Lung (tissue), 12 donors: ENCODE measurements around the gene DACT2. TPM values are rescaled to one million over a fixed set of nuclear protein-coding genes. Genes with fewer than 3 reads are reported as not detected.

Source experiments
- ATAC-seq: fragments of 200-7000 bp; cut with Tn5 transposase; one replicate; pipeline ENCODE4 v1.9.1; 2020; ENCODE audit warnings: moderate number of reproducible peaks; ENCODE audit not compliant: insufficient read depth, low FRiP score
- DNase-seq, 3 donors: peaks; one replicate each; pipeline ENCODE4 v3.0.0-alpha.2; 2013 to 2017
- H3K27ac ChIP-seq, 2 donors: one replicate each; pipeline ENCODE4 v1.5.1; 2013; ENCODE audit warnings: mild to moderate bottlenecking in 2 of 2, moderate library complexity in 2 of 2, control low read depth in 1 of 2, inconsistent platforms in 1 of 2, low read depth in 1 of 2, low read length in 1 of 2
- H3K27me3 ChIP-seq, 3 donors: one replicate each; pipeline ENCODE4 v1.5.1; 2013; ENCODE audit warnings: low read length in 2 of 3; ENCODE audit not compliant: control insufficient read depth in 3 of 3, insufficient read depth in 3 of 3
- H3K36me3 ChIP-seq, 4 donors: one replicate each; pipeline ENCODE4 v1.5.1; 2013; ENCODE audit warnings: low read length in 4 of 4, mild to moderate bottlenecking in 1 of 4, moderate library complexity in 1 of 4; ENCODE audit not compliant: control insufficient read depth in 4 of 4, insufficient read depth in 4 of 4
- H3K4me1 ChIP-seq, 5 donors: one replicate each; pipeline ENCODE4 v1.5.1; 2013; ENCODE audit warnings: low read length in 5 of 5, mild to moderate bottlenecking in 2 of 5, moderate library complexity in 1 of 5; ENCODE audit not compliant: control insufficient read depth in 5 of 5, insufficient read depth in 5 of 5
- H3K4me3 ChIP-seq: one replicate; pipeline ENCODE4 v1.5.1; 2013; ENCODE audit warnings: mild to moderate bottlenecking, control low read depth, moderate library complexity
- H3K9ac ChIP-seq, 2 donors: one replicate each; pipeline ENCODE4 v1.5.1; 2013; ENCODE audit warnings: low read length in 2 of 2, control low read depth in 1 of 2; ENCODE audit not compliant: insufficient read depth in 1 of 2
- H3K9me3 ChIP-seq, 4 donors: one replicate each; pipeline ENCODE4 v1.5.1; 2013; ENCODE audit warnings: low read length in 3 of 4, mild to moderate bottlenecking in 1 of 4, moderate library complexity in 1 of 4; ENCODE audit not compliant: control insufficient read depth in 4 of 4, insufficient read depth in 3 of 4
- CTCF ChIP-seq: IDR thresholded peaks from 2 replicates; pipeline ENCODE4 v1.5.1; 2012; ENCODE audit warnings: mild to moderate bottlenecking; ENCODE audit errors: control extremely low read depth, extremely low read depth
- WGBS, 2 donors: extraction: QIAGEN DNeasy Blood & Tissue Kit; methylation state at CpG; one replicate each; pipeline ENCODE4 v1.1.7; 2013; 5-methylcytosine and 5-hydroxymethylcytosine counted together
- polyA plus RNA-seq, 2 donors: library from polyadenylated mRNA; stranded (reverse); fragments of 200-250 nt; gene quantifications; one replicate each; pipeline ENCODE4 v1.2.1, GENCODE V29; 2013
- total RNA-seq, 2 donors: library from RNA; depleted of rRNA in 1 of 2; stranded (reverse); fragments of >200 nt in 1 of 2; gene quantifications; one replicate each; pipeline ENCODE4 v1.2.1, GENCODE V29; 2014 to 2021
- donor health status: control.
- donor health status: control.
- donor health status: Bipolar disorder and iron deficiency.
- donor health status: healthy.
- donor health status: DM: yes; HTN: yes; CAD: no.

The DACT2 gene
- total and polyA plus RNA-seq, 4 donors: 0.30 to 2.6 (median 1.7) TPM

- ATAC-seq: no peak
- Histone ChIP-seq H3K4me1 (peaks cover 0 to 31% (median 0%) of the 10 kb centered on the region in 5 donors), H3K9me3 (peaks cover 0 to 3% (median 0%) of the 10 kb centered on the region in 4 donors), H3K27ac (no peak overlapping the region), H3K9ac (no peak overlapping the region), H3K36me3 (no peaks in the 10 kb centered on the region), H3K27me3 (no peaks in the 10 kb centered on the region), H3K4me3 (no peak overlapping the region)
- DNase-seq: no peak
- TF ChIP-seq CTCF: no peak
- 94 to 97% methylated on average over 10 of the region's 10 CpGs for WGBS, 2 donors
Observed at GRCh38 chr6:168340819-168341218, 21.2 kb upstream of the DACT2 start.

- 74 to 76% methylated on average over 7 of the region's 7 CpGs for WGBS, 2 donors
- Histone ChIP-seq H3K36me3 (no peaks in the 10 kb centered on the region), H3K9ac (no peak overlapping the region), H3K9me3 (no peaks in the 10 kb centered on the region), H3K27ac (no peak overlapping the region), H3K27me3 (no peaks in the 10 kb centered on the region), H3K4me3 (no peak overlapping the region), H3K4me1 (peaks cover 0 to 19% (median 1%) of the 10 kb centered on the region in 5 donors)
- no peak for TF ChIP-seq CTCF
- no peak for ATAC-seq
- no peak for DNase-seq
Observed at GRCh38 chr6:168338777-168339176, 19.2 kb upstream of the DACT2 start.

DNA sequence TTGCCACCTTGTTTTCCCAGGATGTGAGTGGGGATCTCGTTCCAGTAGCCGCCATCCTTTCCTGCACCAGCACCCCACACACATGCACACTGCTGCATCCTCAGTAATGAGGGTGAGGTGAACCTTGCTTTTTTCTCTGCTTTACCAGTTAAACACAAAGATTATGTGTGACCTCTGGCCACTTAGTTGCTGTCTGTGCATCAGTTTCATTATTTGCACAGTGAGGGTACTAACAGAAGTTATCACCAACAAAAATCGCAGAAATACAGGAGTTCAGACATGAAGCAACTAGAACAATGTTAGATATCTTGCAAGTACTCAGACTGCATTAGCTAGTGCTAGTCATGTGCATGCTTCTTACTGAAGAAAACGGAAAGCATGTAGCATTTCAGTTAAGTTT, 17.4 kb upstream of the DACT2 start:
- WGBS, 2 donors: 65 to 67% methylated on average over 4 of the region's 4 CpGs
- Histone ChIP-seq H3K4me1 (peaks cover 0 to 6% (median 0%) of the 10 kb centered on the region in 5 donors), H3K27me3 (no peaks in the 10 kb centered on the region), H3K4me3 (no peak overlapping the region), H3K9me3 (no peaks in the 10 kb centered on the region), H3K36me3 (no peaks in the 10 kb centered on the region), H3K27ac (no peak overlapping the region), H3K9ac (no peak overlapping the region)
- DNase-seq (no peak), ATAC-seq (no peak)
- TF ChIP-seq CTCF: no peak

- H3K36me3 ChIP-seq: no peaks in the 10 kb centered on the region
- 91 to 93% methylated on average over 9 of the region's 9 CpGs for WGBS, 2 donors
Observed at GRCh38 chr6:168333989-168334388, 14.4 kb upstream of the DACT2 start.

More at GRCh38 chr6:168333989-168334388, 14.4 kb upstream of the DACT2 start:
- H3K27ac ChIP-seq: no peak overlapping the region
- DNase-seq: no peak
- no peak for ATAC-seq
- H3K9ac ChIP-seq: no peak overlapping the region
- H3K4me1 ChIP-seq: peaks cover 0 to 1% (median 0%) of the 10 kb centered on the region in 5 donors
- H3K4me3 ChIP-seq: no peak overlapping the region
- no peak for TF ChIP-seq CTCF
- peaks cover 0 to 2% (median 0%) of the 10 kb centered on the region in 3 donors for H3K27me3 ChIP-seq
- no peaks in the 10 kb centered on the region for H3K9me3 ChIP-seq
